NCI-H1694 (cell line): Measurements from ENCODE around the gene SLC35G1.

Source experiments
- DNase-seq: peaks from one replicate; lab custom pipeline; 2025; lab: John Stamatoyannopoulos, UW

SLC35G1 gene, protein sequence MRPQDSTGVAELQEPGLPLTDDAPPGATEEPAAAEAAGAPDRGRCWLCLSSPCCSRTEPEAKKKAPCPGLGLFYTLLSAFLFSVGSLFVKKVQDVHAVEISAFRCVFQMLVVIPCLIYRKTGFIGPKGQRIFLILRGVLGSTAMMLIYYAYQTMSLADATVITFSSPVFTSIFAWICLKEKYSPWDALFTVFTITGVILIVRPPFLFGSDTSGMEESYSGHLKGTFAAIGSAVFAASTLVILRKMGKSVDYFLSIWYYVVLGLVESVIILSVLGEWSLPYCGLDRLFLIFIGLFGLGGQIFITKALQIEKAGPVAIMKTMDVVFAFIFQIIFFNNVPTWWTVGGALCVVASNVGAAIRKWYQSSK

GRCh38 chr10:93893646-93894515 is at the start of gene SLC35G1:
SLC35G1 (plus strand) TSS chr10:93893978; CDS start chr10:93894034, 56 bp downstream.
- peak; percentile 35 for DNase-seq

DNA sequence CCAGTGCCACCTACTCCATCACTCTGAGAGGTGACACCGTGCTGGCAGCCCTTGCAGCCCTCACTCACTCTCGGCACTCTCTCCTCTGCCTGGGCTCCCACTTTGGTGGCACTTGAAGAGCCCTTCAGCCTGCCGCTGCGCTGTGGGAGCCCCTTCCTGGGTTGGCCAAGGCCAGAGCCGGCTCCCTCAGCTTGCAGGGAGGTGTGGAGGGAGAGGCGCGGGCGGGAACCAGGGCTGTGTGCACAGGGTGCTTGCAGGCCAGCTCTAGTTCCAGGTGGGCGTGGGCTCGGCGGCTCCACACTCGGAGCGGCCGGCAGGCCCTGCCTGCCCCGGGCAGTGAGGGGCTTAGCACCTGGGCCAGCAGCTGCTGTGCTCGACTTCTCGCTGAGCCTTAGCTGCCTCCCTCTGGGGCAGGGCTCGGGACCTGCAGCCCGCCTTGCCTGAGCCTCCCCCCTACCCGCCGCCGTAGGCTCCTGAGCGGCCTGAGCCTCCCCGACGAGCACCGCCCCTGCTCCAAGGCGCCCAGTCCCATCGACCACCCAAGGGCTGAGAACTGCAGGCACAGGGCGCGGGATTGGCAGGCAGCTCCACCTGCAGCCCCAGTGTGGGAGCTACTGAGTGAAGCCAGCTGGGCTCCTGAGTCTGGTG is 48.7 kb upstream of the SLC35G1 start:
- DNase-seq = no peak

DNA sequence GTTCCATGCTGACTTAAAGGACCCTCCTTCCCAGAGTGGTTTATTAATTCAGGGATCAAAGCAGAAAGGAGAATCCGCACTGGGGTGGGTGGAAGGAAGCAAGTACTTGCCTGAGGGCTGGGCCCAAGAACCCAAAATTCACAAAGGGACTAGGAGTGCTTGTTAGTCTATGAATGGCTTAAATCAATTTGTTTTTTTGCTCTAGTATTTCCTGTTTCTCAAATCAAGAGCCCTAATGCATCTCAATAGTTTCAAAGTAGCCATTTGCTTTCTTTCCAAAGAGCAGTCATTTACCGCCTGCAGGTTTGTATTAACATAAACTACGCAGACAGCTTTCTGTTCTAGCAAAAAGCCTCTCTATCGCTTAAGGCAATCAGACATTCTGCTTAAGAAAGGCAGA is 44.2 kb upstream of the SLC35G1 start:
- no peak for DNase-seq

- DNase-seq = no peak
Measured at GRCh38 chr10:93850031-93851015, 43.5 kb upstream of the SLC35G1 start.

DNA sequence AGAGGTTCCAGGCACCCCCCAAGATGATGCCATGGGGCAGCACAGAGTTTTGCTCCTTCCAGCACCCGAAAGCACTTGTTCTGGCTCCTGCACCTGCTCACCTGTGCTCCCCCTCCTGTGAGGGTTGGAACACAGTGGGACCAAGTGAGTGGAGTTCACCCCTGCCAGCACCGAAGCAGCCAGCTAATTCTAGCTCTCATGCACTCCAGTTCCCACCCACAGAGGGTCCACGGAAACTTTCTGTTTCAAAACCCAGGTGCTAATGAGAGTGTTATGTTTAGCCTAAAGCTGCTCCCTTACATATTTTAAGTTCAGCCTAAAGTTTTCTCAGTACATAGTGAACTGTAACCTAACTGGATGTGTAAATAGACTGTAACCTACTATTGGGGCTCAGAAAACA is 42.6 kb upstream of the SLC35G1 start:
- DNase-seq = no peak

DNA sequence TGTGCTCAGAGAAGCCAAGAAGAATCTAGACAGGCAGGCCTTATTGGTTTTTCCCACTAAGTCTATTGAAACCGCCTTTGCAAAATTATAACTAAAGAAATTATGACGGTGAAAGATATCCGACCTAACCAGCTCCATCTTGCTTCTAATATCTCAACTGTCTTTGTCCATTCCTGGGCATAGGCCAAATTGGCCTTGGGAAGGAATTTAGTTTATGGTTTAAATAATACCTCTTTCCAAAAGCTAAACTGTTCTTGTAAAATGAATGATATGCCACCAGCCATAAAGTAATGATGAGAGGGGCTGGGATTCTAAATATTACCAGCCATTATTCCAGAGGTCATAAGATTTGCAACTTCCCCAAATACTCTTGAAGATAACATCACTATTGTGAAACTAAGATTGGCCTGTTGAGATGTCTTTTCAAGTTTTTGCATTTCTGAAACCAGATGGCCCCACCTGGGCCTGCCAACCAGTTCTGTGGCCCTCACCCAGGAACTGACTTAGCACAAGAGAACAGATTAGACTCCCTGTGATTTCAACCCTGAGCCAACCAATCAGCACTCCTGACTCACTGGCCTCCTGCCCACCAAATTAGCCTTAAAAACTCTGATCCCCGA is 41.2 kb upstream of the SLC35G1 start:
- DNase-seq = no peak

DNA sequence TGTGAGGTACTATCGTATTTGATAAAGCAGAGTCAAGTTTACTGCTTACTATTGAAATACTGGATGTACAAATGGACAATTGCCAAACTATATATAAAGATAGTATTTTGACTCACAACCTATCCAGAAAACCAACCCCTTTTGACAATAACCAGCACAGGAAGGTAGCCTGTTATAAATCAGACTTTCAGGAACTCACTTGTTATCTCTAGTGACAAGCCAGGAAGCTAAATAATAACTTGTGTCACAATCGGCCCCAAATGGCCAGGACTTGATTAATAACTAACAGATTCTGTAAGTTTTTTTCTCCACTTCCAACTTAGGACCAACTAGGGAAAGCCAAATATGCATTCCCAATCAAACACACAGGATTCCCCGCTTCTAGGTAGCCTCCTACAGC is 38.8 kb upstream of the SLC35G1 start:
- DNase-seq = no peak

DNA sequence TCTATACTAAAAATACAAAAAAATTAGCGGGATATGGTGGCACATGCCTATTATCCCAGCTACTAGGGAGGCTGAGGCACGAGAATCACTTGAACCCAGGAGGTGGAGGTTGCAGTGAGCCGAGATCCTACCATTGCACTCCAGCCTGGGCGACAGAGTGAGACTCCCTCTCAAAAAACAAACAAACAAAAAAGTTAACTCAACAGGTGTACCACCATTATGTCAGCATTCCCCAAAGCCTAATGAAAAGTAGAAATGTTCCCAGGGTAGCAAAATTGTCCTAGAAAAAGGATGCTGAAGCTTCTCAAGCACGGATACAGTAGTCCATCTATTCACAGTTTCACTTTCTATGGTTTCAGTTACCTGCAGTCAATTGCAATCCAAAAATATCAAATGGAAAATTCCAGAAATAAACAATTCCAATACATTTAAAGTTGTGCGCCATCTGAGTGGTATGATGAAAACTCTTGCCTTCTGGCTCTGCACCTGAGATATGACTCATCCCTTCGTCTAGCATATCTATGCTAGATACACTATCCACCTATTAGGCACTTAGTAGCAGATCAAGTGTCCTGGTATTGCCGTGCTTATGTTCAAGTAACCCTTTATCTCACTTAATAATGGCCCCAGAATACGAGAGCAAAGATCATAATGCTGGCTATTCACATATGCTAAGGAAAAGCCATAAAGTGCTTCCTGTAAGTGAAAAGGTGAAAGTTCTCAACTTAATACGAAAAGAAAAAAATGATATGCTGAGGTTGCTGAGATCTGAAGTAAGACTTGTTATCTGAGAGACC is 37.2 kb upstream of the SLC35G1 start:
- DNase-seq = no peak

DNA sequence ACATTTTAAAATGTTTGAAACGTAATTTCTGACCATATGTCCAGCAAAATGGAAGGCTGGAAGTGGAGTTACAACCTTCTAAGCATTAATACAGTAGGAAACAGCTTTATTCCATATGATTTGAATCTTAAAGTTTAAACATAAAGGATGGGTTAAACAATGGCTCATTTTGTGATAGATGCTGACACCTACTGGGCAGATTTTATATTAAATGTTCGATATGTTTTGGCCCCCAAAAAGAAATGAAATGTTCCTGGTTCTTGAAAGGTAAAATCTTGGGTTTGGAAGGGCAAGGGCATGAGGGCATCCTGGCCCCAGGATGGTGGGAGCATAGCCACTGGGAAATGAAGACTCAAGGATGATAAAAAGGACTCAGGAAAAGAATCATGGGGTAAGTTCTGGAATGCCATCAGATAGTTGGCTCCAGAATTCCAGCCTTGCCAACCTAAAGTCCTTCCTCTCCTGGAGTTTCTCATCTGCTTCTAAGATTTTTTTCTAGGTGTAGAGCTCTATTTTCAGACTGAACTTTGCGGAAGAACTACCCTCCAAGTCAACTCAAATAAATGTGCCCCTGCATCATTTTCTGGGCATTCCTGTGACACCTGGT is 34.6 kb upstream of the SLC35G1 start:
- peak; percentile 13 for DNase-seq

DNA sequence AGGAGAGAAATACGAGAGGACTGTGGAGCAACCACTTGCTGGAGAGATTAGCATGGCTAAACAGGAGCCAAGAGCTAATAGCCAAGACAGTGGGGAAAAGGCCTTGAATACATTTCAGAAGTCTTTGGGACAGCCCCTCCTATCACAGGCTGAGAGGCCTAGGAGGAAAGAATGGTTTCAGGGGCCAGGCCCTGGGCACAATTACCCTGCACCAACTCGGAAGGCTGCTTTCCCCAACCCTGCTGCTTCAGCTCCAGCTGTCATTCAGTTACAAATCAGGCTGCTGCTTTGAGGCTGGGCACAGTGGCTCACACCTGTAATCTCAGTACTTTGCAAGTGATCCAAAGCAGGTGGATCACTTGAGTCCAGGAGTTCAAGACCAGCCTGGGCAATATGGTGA is 32.0 kb upstream of the SLC35G1 start:
- no peak for DNase-seq

GRCh38 chr10:93865794-93866425 is 27.9 kb upstream of the SLC35G1 start:
- DNase-seq = no peak

DNA sequence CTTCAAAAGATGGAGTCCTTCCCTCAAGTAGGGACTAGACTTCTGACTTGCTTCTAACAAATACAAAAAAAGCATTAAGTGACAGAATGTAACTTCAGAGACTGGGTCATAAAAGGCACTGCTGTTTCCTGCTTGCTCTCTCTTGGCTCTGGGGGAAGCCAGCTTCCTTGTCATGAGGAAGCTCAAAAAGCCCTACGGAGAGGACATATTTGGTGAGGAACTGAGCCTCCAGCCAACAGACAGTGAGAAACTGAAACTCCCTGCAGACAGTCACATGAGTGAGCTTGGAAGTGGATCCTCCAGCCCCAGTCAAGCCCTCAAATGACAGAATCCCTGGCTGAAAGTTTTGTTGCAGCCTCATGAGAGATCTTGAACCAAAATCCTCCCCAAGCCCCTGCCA is 26.3 kb upstream of the SLC35G1 start:
- DNase-seq = no peak

- DNase-seq = no peak
Measured at GRCh38 chr10:93871671-93872204, 22.0 kb upstream of the SLC35G1 start.

GRCh38 chr10:93872375-93873158 is 21.2 kb upstream of the SLC35G1 start:
- DNase-seq = peak; percentile 25

GRCh38 chr10:93873420-93874115 is 20.2 kb upstream of the SLC35G1 start:
- DNase-seq = no peak

GRCh38 chr10:93874309-93875031 is 19.3 kb upstream of the SLC35G1 start:
- no peak for DNase-seq

- DNase-seq = no peak
Measured at GRCh38 chr10:93875032-93875358, 18.8 kb upstream of the SLC35G1 start.
